OCI-LY7 (cell line): Measurements from ENCODE around the gene LMAN2L. TPM values are rescaled to one million over a fixed set of nuclear protein-coding genes. Genes with fewer than 3 reads are reported as not detected.
A peak's percentile ranks its signal among the peaks of the same experiment; 100 is the strongest.

ENCODE experiments used
- BruUV-seq: library from RNA; stranded (reverse); fragments of 400-500 nt; replicated peaks from 2 replicates; lab custom pipeline; 2021; lab: Mats Ljungman, UMichigan
- CTCF ChIA-PET: fragments of 300-600 bp; sonication (Branson Sonifier 250); formaldehyde crosslinking; loops from one replicate; lab custom pipeline; 2022; ENCODE audit warnings: antibody characterized with exemption; ENCODE audit not compliant: unreplicated experiment; lab: Charles Lee
- POLR2A ChIA-PET: fragments of 300-600 bp; sonication (Branson Sonifier 250); formaldehyde crosslinking; loops from one replicate; lab custom pipeline; 2022; ENCODE audit warnings: antibody characterized with exemption; lab: Charles Lee
- DNase-seq: peaks from one replicate; pipeline ENCODE4 v3.0.0-alpha.2; 2015; ENCODE audit warnings: low spot score
- H2AFZ ChIP-seq: fragments of 200-600 bp; sonication (generic), shearing (Covaris generic); 2 replicates; pipeline ENCODE4 v1.6.1; 2014; ENCODE audit warnings: mild to moderate bottlenecking, antibody characterized with exemption, low read length, moderate library complexity
- H3K27ac ChIP-seq: fragments of 200-600 bp; sonication (generic); 2 replicates; pipeline ENCODE4 v1.5.1; 2014; ENCODE audit warnings: mixed run types, low read depth, mild to moderate bottlenecking, moderate library complexity, low read length, inconsistent platforms; ENCODE audit not compliant: poor library complexity, severe bottlenecking
- H3K36me3 ChIP-seq: fragments of 200-600 bp; sonication (generic); 2 replicates; pipeline ENCODE4 v1.6.1; 2014; ENCODE audit warnings: mild to moderate bottlenecking, antibody characterized with exemption, low read length, moderate library complexity, mixed read lengths; ENCODE audit not compliant: insufficient read depth
- H3K4me1 ChIP-seq: fragments of 200-600 bp; sonication (generic); 2 replicates; pipeline ENCODE4 v1.5.1; 2014; ENCODE audit warnings: mild to moderate bottlenecking, low read length; ENCODE audit not compliant: insufficient read depth, poor library complexity, severe bottlenecking
- H3K4me2 ChIP-seq: fragments of 200-600 bp; sonication (generic); 2 replicates; pipeline ENCODE4 v1.6.1; 2014; ENCODE audit warnings: mild to moderate bottlenecking, low read length
- H3K4me3 ChIP-seq: fragments of 200-600 bp; sonication (generic); 2 replicates; pipeline ENCODE4 v1.5.1; 2014; ENCODE audit warnings: mild to moderate bottlenecking, low read depth, low read length; ENCODE audit not compliant: poor library complexity, severe bottlenecking
- H3K79me2 ChIP-seq: fragments of 200-600 bp; sonication (generic); 2 replicates; pipeline ENCODE4 v1.6.1; 2016; ENCODE audit warnings: low read depth, mild to moderate bottlenecking, low read length, moderate library complexity, mixed read lengths; ENCODE audit not compliant: insufficient read depth
- H3K9me2 ChIP-seq: fragments of 200-600 bp; sonication (generic); 2 replicates; pipeline ENCODE4 v1.6.1; 2016; ENCODE audit warnings: mild to moderate bottlenecking, low read length, mixed read lengths; ENCODE audit not compliant: insufficient read depth
- H3K9me3 ChIP-seq: fragments of 200-600 bp; sonication (generic); 2 replicates; pipeline ENCODE4 v1.6.1; 2014; ENCODE audit warnings: mild to moderate bottlenecking, mixed run types, low read length, mixed read lengths
- H4K20me1 ChIP-seq: fragments of 200-600 bp; sonication (generic); 2 replicates; pipeline ENCODE4 v1.6.1; 2014; ENCODE audit warnings: mild to moderate bottlenecking, antibody characterized with exemption, low read length, moderate library complexity, mixed read lengths; ENCODE audit not compliant: insufficient read depth
- CTCF ChIP-seq: fragments of 200-600 bp; sonication (generic); conservative IDR thresholded peaks from 2 replicates; pipeline ENCODE4 v1.5.1; 2014; ENCODE audit warnings: mild to moderate bottlenecking, antibody characterized with exemption, low read length, moderate library complexity, mixed read lengths
- EZH2phosphoT487 ChIP-seq: fragments of 200-600 bp; sonication (generic); IDR thresholded peaks from 2 replicates; pipeline ENCODE4 v1.6.1; 2018; ENCODE audit warnings: low read depth, borderline replicate concordance, mild to moderate bottlenecking, mixed run types, antibody characterized with exemption, low read length, moderate library complexity, mixed read lengths
- intact Hi-C: fragments of 100-400 bp; cut with micrococcal nuclease; formaldehyde crosslinking; loops from one replicate; pipeline ENCODE4 v1.10.0; 2022; ENCODE audit not compliant: unreplicated experiment
- total RNA-seq, 2 experiments: library from RNA; depleted of rRNA in 1 of 2; stranded (reverse); fragments of >200 nt in 1 of 2; shearing (Covaris generic) in 1 of 2; gene quantifications; 2 replicates each; pipeline ENCODE4 v1.2.3, GENCODE V29; 2014 to 2022

LMAN2L gene
- total RNA-seq, 2 experiments from 2014 or later, result 11.3 to 12.9 TPM

DNA sequence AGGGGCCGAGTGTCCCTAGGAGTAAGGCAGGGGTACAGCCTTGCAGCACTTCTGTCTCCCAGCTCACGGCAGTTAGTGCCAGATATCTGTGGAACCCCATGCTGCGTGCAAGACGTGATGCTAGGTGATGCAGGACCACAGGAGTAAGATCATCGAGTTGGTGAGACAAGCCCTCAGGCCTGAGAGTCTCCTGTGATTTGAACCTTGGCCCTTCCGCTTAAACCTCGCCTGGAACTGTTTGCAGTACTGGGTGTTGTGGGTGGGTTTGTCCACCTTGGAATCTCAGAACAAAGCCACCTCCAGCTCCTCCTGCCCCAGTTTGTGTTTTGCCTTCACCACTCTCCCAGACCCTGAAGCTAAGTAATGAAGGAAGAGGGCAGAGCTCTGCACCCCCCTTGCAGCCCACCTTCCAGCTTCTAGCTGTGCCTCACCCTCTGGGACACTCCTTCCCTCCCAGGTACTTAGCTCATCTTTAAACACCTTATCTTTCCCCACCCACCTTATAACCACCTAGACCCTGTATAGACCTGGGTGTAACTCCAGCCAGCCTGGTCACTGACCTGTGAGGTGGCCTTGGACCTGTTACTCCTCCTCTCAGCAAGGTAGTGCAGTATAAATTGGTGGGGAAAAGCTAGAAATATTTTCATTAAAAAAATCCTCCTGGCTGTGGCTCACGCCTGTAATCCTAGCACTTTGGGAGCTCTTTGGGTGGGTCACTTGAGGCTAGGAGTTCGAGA lies 27.4 kb upstream of the LMAN2L start:
- no TSS peak for BruUV-seq
- no peak for DNase-seq
- POLR2A ChIA-PET, result interaction anchor here (0.6 to 2.4 kb wide), 6 partner anchors 14 to 526 kb away, joined by 3 to 6 read pairs (median 3); partner anchors contain the start of gene CNNM3

DNA sequence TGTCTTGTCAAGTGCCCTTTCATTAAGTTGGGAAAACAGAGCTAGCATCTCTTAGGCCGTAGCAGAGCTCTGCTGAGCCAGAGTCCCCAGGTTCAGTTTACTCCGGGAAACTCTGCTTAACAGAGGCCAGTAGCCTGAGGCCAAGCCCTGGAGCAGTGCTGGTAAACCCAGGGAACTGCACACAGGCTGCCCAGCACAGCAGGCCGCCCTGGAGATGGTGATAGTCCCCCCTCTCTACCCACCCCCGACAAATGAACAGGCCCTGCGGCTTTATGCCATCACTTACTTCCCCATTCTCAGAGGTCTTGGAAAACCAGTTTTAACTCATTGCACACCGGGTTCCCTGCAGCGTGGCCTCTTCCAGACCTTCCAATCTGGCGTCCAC lies 24.4 kb upstream of the LMAN2L start:
- Histone ChIP-seq H2AFZ (peak overlapping the region; percentile 6; the same call in 1 of the 2 replicates), H3K27ac (peak overlapping the region; percentile 43), H3K4me2 (peak overlapping the region; percentile 87), H3K4me3 (peak overlapping the region; percentile 69), H4K20me1 (peaks cover 6% of the 10 kb centered on the region; the same call in 1 of the 2 replicates), H3K36me3 (no peaks in the 10 kb centered on the region), H3K9me2 (no peaks in the 10 kb centered on the region), H3K79me2 (peaks cover 26% of the 10 kb centered on the region; the same call in 1 of the 2 replicates), H3K9me3 (no peaks in the 10 kb centered on the region), H3K4me1 (peaks cover 65% of the 10 kb centered on the region)
- ChIA-PET POLR2A (interaction anchor here (6.5 kb wide), 1 partner anchor 10 kb away, joined by 44 read pairs; no protein-coding TSS in a partner anchor), CTCF (interaction anchor here (0.7 to 3.4 kb wide), 4 partner anchors 10 to 89 kb away, joined by 3 to 20 read pairs (median 4); no protein-coding TSS in a partner anchor)
- no TSS peak for BruUV-seq
- DNase-seq, result peak; percentile 37
- TF ChIP-seq CTCF (no peak), EZH2phosphoT487 (no peak)
- intact Hi-C loops, result loop anchor here (5.0 kb wide), 3 partner anchors 53 to 127 kb away; partner anchors contain the start of genes ANKRD39, CNNM3 and KANSL3

More for the DNA sequence above, 27.4 kb upstream of the LMAN2L start:
- H3K4me1 ChIP-seq, result peaks cover 65% of the 10 kb centered on the region
- H3K27ac ChIP-seq, result peak overlapping the region; percentile 68
- no peak overlapping the region; the same call in 1 of the 2 replicates for H2AFZ ChIP-seq
- no peaks in the 10 kb centered on the region for H3K9me2 ChIP-seq
- peak overlapping the region; percentile 59 for H3K4me2 ChIP-seq
- peaks cover 25% of the 10 kb centered on the region; the same call in 1 of the 2 replicates for H3K79me2 ChIP-seq
- intact Hi-C loops, result no loop called here
- no peaks in the 10 kb centered on the region for H3K9me3 ChIP-seq
- CTCF ChIA-PET, result interaction anchor here (1.5 kb wide), 1 partner anchor 90 kb away, joined by 5 read pairs; the partner anchor contains the start of gene ANKRD39
- H3K36me3 ChIP-seq, result no peaks in the 10 kb centered on the region
- H3K4me3 ChIP-seq, result peak overlapping the region; percentile 41
- H4K20me1 ChIP-seq, result peaks cover 6% of the 10 kb centered on the region; the same call in 1 of the 2 replicates
- TF ChIP-seq CTCF (no peak), EZH2phosphoT487 (no peak)
